ENCODE measurements around the gene CDC42BPG.

DNA sequence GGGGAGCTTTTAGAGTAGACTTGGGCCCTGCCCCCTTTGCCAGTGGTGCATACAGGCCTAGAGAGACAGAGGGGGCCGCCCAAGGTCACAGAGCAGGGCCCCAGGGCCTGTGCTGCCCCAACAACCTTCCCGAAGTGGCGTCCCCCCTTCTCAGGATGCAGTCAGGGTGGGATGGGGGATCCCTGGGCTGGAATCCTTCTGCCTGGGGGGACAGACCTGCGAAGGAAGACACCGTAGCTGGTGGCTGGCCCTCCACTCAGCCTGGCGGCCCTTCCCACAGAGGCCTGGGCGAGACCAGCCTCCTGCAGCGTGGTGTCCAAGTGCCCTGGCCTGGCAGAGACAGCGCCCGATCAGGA, 48.4 kb upstream of the CDC42BPG start:
- no peak for TF ChIP-seq EZH2 (IDR thresholded peaks at IDR 0.05; ENCODE audit: low read length, missing control alignments)
- TF ChIP-seq, protein P1, sequence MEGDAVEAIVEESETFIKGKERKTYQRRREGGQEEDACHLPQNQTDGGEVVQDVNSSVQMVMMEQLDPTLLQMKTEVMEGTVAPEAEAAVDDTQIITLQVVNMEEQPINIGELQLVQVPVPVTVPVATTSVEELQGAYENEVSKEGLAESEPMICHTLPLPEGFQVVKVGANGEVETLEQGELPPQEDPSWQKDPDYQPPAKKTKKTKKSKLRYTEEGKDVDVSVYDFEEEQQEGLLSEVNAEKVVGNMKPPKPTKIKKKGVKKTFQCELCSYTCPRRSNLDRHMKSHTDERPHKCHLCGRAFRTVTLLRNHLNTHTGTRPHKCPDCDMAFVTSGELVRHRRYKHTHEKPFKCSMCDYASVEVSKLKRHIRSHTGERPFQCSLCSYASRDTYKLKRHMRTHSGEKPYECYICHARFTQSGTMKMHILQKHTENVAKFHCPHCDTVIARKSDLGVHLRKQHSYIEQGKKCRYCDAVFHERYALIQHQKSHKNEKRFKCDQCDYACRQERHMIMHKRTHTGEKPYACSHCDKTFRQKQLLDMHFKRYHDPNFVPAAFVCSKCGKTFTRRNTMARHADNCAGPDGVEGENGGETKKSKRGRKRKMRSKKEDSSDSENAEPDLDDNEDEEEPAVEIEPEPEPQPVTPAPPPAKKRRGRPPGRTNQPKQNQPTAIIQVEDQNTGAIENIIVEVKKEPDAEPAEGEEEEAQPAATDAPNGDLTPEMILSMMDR (conservative IDR thresholded peaks at IDR 0.05 in 1 of 2, IDR thresholded peaks at IDR 0.05 in 1 of 2; ENCODE audit: low read depth in 1 of 2, low read length in 2 of 2): no peak
